Karpas-422 (cell line): Measurements from ENCODE around the gene SPRED3. TPM values are rescaled to one million over a fixed set of nuclear protein-coding genes. Genes with fewer than 3 reads are reported as not detected.

Experiments
- DNase-seq: peaks from one replicate; pipeline ENCODE4 v3.0.0-alpha.2; 2015
- H2AFZ ChIP-seq: fragments of 200-600 bp; sonication (generic); 2 replicates; pipeline ENCODE4 v1.6.1; 2014; ENCODE audit warnings: antibody characterized with exemption, low read length, mixed read lengths
- H3K27ac ChIP-seq: fragments of 200-600 bp; sonication (generic); 2 replicates; pipeline ENCODE4 v1.5.1; 2014; ENCODE audit warnings: mild to moderate bottlenecking, low read length, moderate library complexity
- H3K27me3 ChIP-seq: fragments of 200-600 bp; sonication (generic); 2 replicates; pipeline ENCODE4 v1.6.1; 2014; ENCODE audit warnings: low read length, mixed read lengths
- H3K36me3 ChIP-seq: fragments of 200-600 bp; sonication (generic); 2 replicates; pipeline ENCODE4 v1.6.1; 2014; ENCODE audit warnings: low read length, mixed read lengths; ENCODE audit not compliant: insufficient read depth
- H3K4me1 ChIP-seq: fragments of 200-600 bp; sonication (generic); 2 replicates; pipeline ENCODE4 v1.6.1; 2014; ENCODE audit warnings: mild to moderate bottlenecking, low read length, mixed read lengths
- H3K4me2 ChIP-seq: fragments of 200-600 bp; sonication (generic); 2 replicates; pipeline ENCODE4 v1.6.1; 2014; ENCODE audit warnings: low read length, low read depth, mild to moderate bottlenecking; ENCODE audit not compliant: poor library complexity, severe bottlenecking
- H3K4me3 ChIP-seq: fragments of 200-600 bp; sonication (generic); 2 replicates; pipeline ENCODE4 v1.5.1; 2014; ENCODE audit warnings: mild to moderate bottlenecking, antibody characterized with exemption, low read length, mixed read lengths
- H3K79me2 ChIP-seq: fragments of 200-600 bp; sonication (generic); 2 replicates; pipeline ENCODE4 v1.6.1; 2014; ENCODE audit warnings: mild to moderate bottlenecking, low read length, mixed read lengths
- H3K9ac ChIP-seq: fragments of 200-600 bp; sonication (generic); 2 replicates; pipeline ENCODE4 v1.6.0; 2014; ENCODE audit warnings: low read length
- H3K9me2 ChIP-seq: fragments of 200-600 bp; sonication (generic), shearing (Covaris generic); replicated peaks from 2 replicates; pipeline ENCODE4 v1.6.0; 2014; ENCODE audit warnings: mild to moderate bottlenecking, low read length, moderate library complexity; ENCODE audit not compliant: insufficient read depth
- H3K9me3 ChIP-seq: fragments of 300-700, 200-600 bp; sonication (generic); 2 replicates; pipeline ENCODE4 v1.6.1; 2014; ENCODE audit warnings: low read length, mixed read lengths
- H4K20me1 ChIP-seq: fragments of 200-600 bp; sonication (generic); 2 replicates; pipeline ENCODE4 v1.6.1; 2014; ENCODE audit warnings: mild to moderate bottlenecking, antibody characterized with exemption, low read length, low read depth; ENCODE audit not compliant: insufficient read depth
- total RNA-seq: library from RNA; depleted of rRNA; stranded (reverse); fragments of >200 nt; shearing (Covaris generic); gene quantifications from 2 replicates; pipeline ENCODE4 v1.2.3, GENCODE V29; 2014; ENCODE audit warnings: low replicate concordance; rRNA removed

Gene SPRED3
- total RNA-seq, 1 experiment from 2014 or later = 0.11 TPM

DNA sequence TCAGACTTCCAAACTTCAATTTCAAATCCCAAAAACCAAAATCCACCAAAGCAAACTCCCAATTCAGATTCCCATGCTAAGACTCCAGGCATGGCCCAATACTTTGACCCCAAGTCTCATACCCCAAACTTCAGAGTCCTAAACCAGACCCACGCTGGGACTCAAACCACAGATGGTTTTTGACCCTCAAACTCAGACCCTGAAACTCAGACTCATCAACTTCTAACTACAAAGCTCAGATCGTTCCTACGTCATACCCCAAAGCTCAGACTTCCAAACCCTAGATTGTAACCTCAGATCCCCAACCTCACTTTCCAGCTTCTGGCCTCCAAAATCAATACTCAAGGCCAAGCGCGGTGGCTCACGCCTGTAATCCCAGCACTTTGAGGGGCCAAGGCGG lies 56.9 kb downstream of the SPRED3 start:
- no peak overlapping the region for H3K4me2 ChIP-seq
- H3K9me2 ChIP-seq = no peaks in the 10 kb centered on the region
- no peaks in the 10 kb centered on the region for H3K36me3 ChIP-seq
- H4K20me1 ChIP-seq = no peaks in the 10 kb centered on the region
- H3K4me3 ChIP-seq = no peak overlapping the region
- no peaks in the 10 kb centered on the region for H3K27me3 ChIP-seq
- no peak overlapping the region for H3K9ac ChIP-seq
- DNase-seq = no peak
- no peak overlapping the region for H2AFZ ChIP-seq
- H3K4me1 ChIP-seq = no peaks in the 10 kb centered on the region
- H3K27ac ChIP-seq = no peak overlapping the region
- H3K9me3 ChIP-seq = no peaks in the 10 kb centered on the region
- no peaks in the 10 kb centered on the region for H3K79me2 ChIP-seq

GRCh38 chr19:38448225-38448624 lies 59.7 kb downstream of the SPRED3 start:
- no peak overlapping the region for H3K27ac ChIP-seq
- no peaks in the 10 kb centered on the region for H3K9me2 ChIP-seq
- no peaks in the 10 kb centered on the region for H4K20me1 ChIP-seq
- no peak overlapping the region for H3K4me3 ChIP-seq
- no peaks in the 10 kb centered on the region for H3K36me3 ChIP-seq
- H3K4me1 ChIP-seq = no peaks in the 10 kb centered on the region
- H2AFZ ChIP-seq = no peak overlapping the region
- H3K79me2 ChIP-seq = no peaks in the 10 kb centered on the region
- no peaks in the 10 kb centered on the region for H3K27me3 ChIP-seq
- no peak overlapping the region for H3K9ac ChIP-seq
- no peaks in the 10 kb centered on the region for H3K9me3 ChIP-seq
- no peak overlapping the region for H3K4me2 ChIP-seq
- no peak for DNase-seq

Other genes with a start within 250 kb of the SPRED3 start
- 2.5 and 3.2 TPM in 2 replicates for gene DPF1, start 164.5 kb upstream of the SPRED3 start, total RNA-seq
- gene PPP1R14A, start 132.3 kb upstream of the SPRED3 start, total RNA-seq = not detected in 2 replicates
- 0.22 and 1.7 TPM in 2 replicates for gene SPINT2, start 124.1 kb upstream of the SPRED3 start, total RNA-seq
- not detected in 2 replicates for gene C19orf33, start 84.4 kb upstream of the SPRED3 start, total RNA-seq
- gene YIF1B, start 72.8 kb upstream of the SPRED3 start, total RNA-seq = 31.0 and 58.0 TPM in 2 replicates
- gene KCNK6, start 68.9 kb upstream of the SPRED3 start, total RNA-seq = not detected in 2 replicates
- 4.3 and 14.6 TPM in 2 replicates for gene CATSPERG, start 52.9 kb upstream of the SPRED3 start, total RNA-seq
- 188 and 199 TPM in 2 replicates for gene PSMD8, start 14.1 kb upstream of the SPRED3 start, total RNA-seq
- not detected in 2 replicates for gene GGN, start 663 bp upstream of the SPRED3 start, total RNA-seq
- 12.8 and 21.4 TPM in 2 replicates for gene FAM98C, start 14.4 kb downstream of the SPRED3 start, total RNA-seq
- gene RASGRP4, start 37.5 kb downstream of the SPRED3 start, total RNA-seq = 0.14 and 0.15 TPM in 2 replicates
- 0.45 and 1.3 TPM in 2 replicates for gene RYR1, start 45.0 kb downstream of the SPRED3 start, total RNA-seq
- 262 and 352 TPM in 2 replicates for gene MAP4K1, start 229.3 kb downstream of the SPRED3 start, total RNA-seq
- 474 and 745 TPM in 2 replicates for gene EIF3K, start 230.5 kb downstream of the SPRED3 start, total RNA-seq